AG04450 (cell line): ENCODE data around the gene OR6M1. TPM values are rescaled to one million over a fixed set of nuclear protein-coding genes. Genes with fewer than 3 reads are reported as not detected.

Experiments
- CTCF ChIA-PET: fragments of 300-600, 350-600 bp; formaldehyde crosslinking; extraction: SDS; loops from one replicate; lab custom pipeline; 2022; ENCODE audit warnings: antibody characterized with exemption, inconsistent platforms; lab: Charles Lee
- POLR2A ChIA-PET: fragments of 350-600 bp; formaldehyde crosslinking; extraction: SDS; loops from one replicate; lab custom pipeline; 2021; ENCODE audit warnings: antibody characterized with exemption, inconsistent platforms; lab: Yijun Ruan, JAX
- DNase-seq: peaks from one replicate; pipeline ENCODE4 v3.0.0-alpha.2; 2011; ENCODE audit warnings: low read depth, low spot score
- H3K27ac ChIP-seq: one replicate; pipeline ENCODE4 v1.5.1; 2012; ENCODE audit warnings: low read depth, low read length, control low read depth
- H3K27me3 ChIP-seq: one replicate; pipeline ENCODE4 v1.6.0; 2012; ENCODE audit warnings: low read length; ENCODE audit not compliant: control insufficient read depth, insufficient read depth
- H3K4me3 ChIP-seq: 2 replicates; pipeline ENCODE4 v1.5.1; 2011; ENCODE audit warnings: mild to moderate bottlenecking, low read depth, low read length, control low read depth
- H3K9me3 ChIP-seq: 2 replicates; pipeline ENCODE4 v1.5.1; 2012; ENCODE audit warnings: low read length; ENCODE audit not compliant: control insufficient read depth, insufficient read depth
- CTCF ChIP-seq: IDR thresholded peaks from 2 replicates; pipeline ENCODE4 v1.5.1; 2011; ENCODE audit warnings: low read depth, low read length, control low read depth, inconsistent platforms
- polyA plus RNA-seq: library from polyadenylated mRNA; depleted of rRNA; stranded (reverse); fragments of >200 nt; gene quantifications from 2 replicates; pipeline ENCODE4 v1.2.3, GENCODE V29; 2011

Gene OR6M1
- polyA plus RNA-seq, 1 experiment = not detected

GRCh38 chr11:123839131-123839530 lies 33.0 kb upstream of the OR6M1 start:
- no peaks in the 10 kb centered on the region for H3K27me3 ChIP-seq
- no peak for TF ChIP-seq CTCF
- H3K4me3 ChIP-seq = no peak overlapping the region
- POLR2A ChIA-PET = no interaction called here
- DNase-seq = no peak
- H3K9me3 ChIP-seq = no peaks in the 10 kb centered on the region
- CTCF ChIA-PET = no interaction called here
- no peak overlapping the region for H3K27ac ChIP-seq

- CTCF ChIA-PET = no interaction called here
- no peak for TF ChIP-seq CTCF
- H3K9me3 ChIP-seq = no peaks in the 10 kb centered on the region
- POLR2A ChIA-PET = no interaction called here
- DNase-seq = no peak
- no peak overlapping the region for H3K27ac ChIP-seq
- H3K27me3 ChIP-seq = no peaks in the 10 kb centered on the region
- H3K4me3 ChIP-seq = no peak overlapping the region
These were observed 32.5 kb upstream of the OR6M1 start for GRCh38 chr11:123838659-123839058.

GRCh38 chr11:123838199-123838598 lies 32.0 kb upstream of the OR6M1 start:
- Histone ChIP-seq H3K27ac (no peak overlapping the region), H3K27me3 (no peaks in the 10 kb centered on the region), H3K4me3 (no peak overlapping the region), H3K9me3 (no peaks in the 10 kb centered on the region)
- CTCF ChIA-PET = no interaction called here
- POLR2A ChIA-PET = no interaction called here
- no peak for TF ChIP-seq CTCF
- DNase-seq = no peak

- peaks cover 5% of the 10 kb centered on the region; the same call in 1 of the 2 replicates for H3K9me3 ChIP-seq
- no peaks in the 10 kb centered on the region for H3K27me3 ChIP-seq
- no peak for DNase-seq
- no peak overlapping the region for H3K4me3 ChIP-seq
- H3K27ac ChIP-seq = no peak overlapping the region
- POLR2A ChIA-PET = no interaction called here
- TF ChIP-seq CTCF = no peak
- CTCF ChIA-PET = interaction anchor here (0.6 kb wide), 1 partner anchor 90 kb away, joined by 3 read pairs; no protein-coding TSS in a partner anchor
These were observed 26.9 kb upstream of the OR6M1 start for GRCh38 chr11:123833095-123833494.

GRCh38 chr11:123829745-123830144 lies 23.6 kb upstream of the OR6M1 start:
- CTCF ChIA-PET = no interaction called here
- no peaks in the 10 kb centered on the region for H3K27me3 ChIP-seq
- H3K27ac ChIP-seq = no peak overlapping the region
- no peak for TF ChIP-seq CTCF
- POLR2A ChIA-PET = no interaction called here
- DNase-seq = no peak
- H3K9me3 ChIP-seq = peaks cover 5% of the 10 kb centered on the region; the same call in 1 of the 2 replicates
- H3K4me3 ChIP-seq = no peak overlapping the region
